Testis (tissue), 3 donors: ENCODE measurements around the gene SERPINA1. TPM values are rescaled to one million over a fixed set of nuclear protein-coding genes. Genes with fewer than 3 reads are reported as not detected.

ENCODE experiments used
- DNase-seq: peaks from one replicate; pipeline ENCODE4 v3.0.0-alpha.2; 2019
- H3K27ac ChIP-seq, 2 donors: fragments of 200-600 bp; sonication (generic); one replicate each; pipeline ENCODE4 v1.5.1; 2019
- H3K27me3 ChIP-seq: fragments of 200-600 bp; sonication (generic); one replicate; pipeline ENCODE4 v1.5.1; 2019
- H3K36me3 ChIP-seq: fragments of 200-600 bp; sonication (generic); one replicate; pipeline ENCODE4 v1.5.1; 2017; ENCODE audit warnings: low read depth; ENCODE audit errors: missing control alignments
- H3K4me1 ChIP-seq: fragments of 200-600 bp; sonication (generic); one replicate; pipeline ENCODE4 v1.5.1; 2019
- H3K4me3 ChIP-seq, 2 donors: fragments of 200-600 bp; sonication (generic); one replicate each; pipeline ENCODE4 v1.5.1; 2017 to 2019
- H3K9me3 ChIP-seq: fragments of 200-600 bp; sonication (generic); one replicate; pipeline ENCODE4 v1.5.1; 2017
- POLR2A ChIP-seq: fragments of 450-650 bp; IDR thresholded peaks from one replicate; pipeline ENCODE4 v1.6.1; 2017; ENCODE audit warnings: antibody characterized with exemption, mild to moderate bottlenecking, moderate library complexity
- WGBS, 2 donors: methylation state at CpG; one replicate each; pipeline ENCODE4 v1.1.5; 2018; 5-methylcytosine and 5-hydroxymethylcytosine counted together
- intact Hi-C: fragments of 100-400 bp; cut with DNase I; formaldehyde crosslinking; loops from one replicate; pipeline ENCODE4 v1.15.1; 2023; ENCODE audit warnings: low total_unique reads
- polyA plus RNA-seq: library from polyadenylated mRNA; stranded (reverse); fragments of 350-450 nt; fragmentation: Illumina TruSeq; extraction: RNeasy Lipid Tissue Mini Kit (QIAGEN cat#74804); gene quantifications from one replicate; pipeline ENCODE4 v1.2.3, GENCODE V29; 2014; ENCODE audit warnings: low read depth, low replicate concordance; ENCODE audit not compliant: insufficient read depth
- total RNA-seq, 2 donors: library from RNA; depleted of rRNA; stranded (reverse); fragments of >200 nt; gene quantifications; one replicate each; pipeline ENCODE4 v1.2.3, GENCODE V29; 2016
- TF ChIP-seq, protein P1 (sequence below), 3 experiments: fragments of 450-650 bp in 2 of 3; fragments of 200-600 bp in 1 of 3; sonication (generic) in 1 of 3; IDR thresholded peaks; one replicate each; pipeline ENCODE4 v1.5.1; 2016 to 2019; ENCODE audit warnings: antibody characterized with exemption in 3 of 3, mild to moderate bottlenecking in 2 of 3, moderate library complexity in 1 of 3

SERPINA1 gene
- total and polyA plus RNA-seq, 3 donors from 2014 or later = 1.0 to 123 (median 2.2) TPM

DNA sequence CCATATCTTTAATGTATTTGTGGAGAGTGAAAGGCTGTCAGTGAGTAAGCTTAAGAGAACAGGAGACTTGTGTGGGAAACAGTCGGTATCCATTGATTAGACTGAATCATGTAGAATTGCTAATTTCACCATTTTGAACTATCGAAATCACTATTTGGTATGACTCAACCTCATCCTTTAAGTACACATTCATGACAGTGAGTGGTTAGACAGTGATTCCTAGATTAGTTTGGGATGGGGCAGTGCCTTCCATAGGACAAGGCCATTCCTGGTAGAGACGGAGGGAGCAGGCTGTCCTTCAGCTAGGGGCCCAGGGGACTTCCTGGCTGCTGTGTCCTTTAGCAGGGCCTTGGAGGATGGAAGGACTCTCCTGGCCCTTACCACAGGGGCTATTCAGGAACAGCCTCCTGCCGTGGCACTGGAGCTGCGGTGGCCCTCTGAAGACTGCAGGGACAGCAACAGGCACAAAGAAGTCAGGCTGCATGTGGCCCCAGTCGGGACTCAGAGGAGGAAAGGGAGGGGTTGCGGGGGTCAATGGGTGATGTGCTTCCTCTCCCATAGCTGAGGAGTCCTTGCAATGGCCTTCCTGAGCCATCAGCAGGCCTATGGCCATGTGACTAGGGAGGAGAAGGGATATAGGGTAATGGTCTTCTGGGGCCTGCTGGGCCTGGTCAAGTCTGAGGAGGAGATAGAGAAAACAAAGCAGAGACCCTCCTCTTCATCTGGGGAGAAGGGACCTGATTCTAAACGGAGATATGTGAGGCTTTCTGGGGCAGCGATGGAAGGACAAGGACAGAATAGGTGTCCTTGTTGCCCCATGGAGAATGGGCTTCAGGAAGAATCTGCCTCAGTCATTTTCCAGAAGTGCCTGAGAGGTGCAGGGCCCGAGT lies 11.2 kb downstream of the SERPINA1 start:
- H3K4me3 ChIP-seq = no peak overlapping the region
- no peak overlapping the region for H3K27ac ChIP-seq
- intact Hi-C loops = no loop called here
- WGBS, 2 donors = 86 to 91% methylated on average over 9 to 10 of the region's 10 CpGs
- no peak for DNase-seq
- no peaks in the 10 kb centered on the region for H3K4me1 ChIP-seq
- no peaks in the 10 kb centered on the region for H3K36me3 ChIP-seq
- no peaks in the 10 kb centered on the region for H3K27me3 ChIP-seq
- TF ChIP-seq, protein P1, sequence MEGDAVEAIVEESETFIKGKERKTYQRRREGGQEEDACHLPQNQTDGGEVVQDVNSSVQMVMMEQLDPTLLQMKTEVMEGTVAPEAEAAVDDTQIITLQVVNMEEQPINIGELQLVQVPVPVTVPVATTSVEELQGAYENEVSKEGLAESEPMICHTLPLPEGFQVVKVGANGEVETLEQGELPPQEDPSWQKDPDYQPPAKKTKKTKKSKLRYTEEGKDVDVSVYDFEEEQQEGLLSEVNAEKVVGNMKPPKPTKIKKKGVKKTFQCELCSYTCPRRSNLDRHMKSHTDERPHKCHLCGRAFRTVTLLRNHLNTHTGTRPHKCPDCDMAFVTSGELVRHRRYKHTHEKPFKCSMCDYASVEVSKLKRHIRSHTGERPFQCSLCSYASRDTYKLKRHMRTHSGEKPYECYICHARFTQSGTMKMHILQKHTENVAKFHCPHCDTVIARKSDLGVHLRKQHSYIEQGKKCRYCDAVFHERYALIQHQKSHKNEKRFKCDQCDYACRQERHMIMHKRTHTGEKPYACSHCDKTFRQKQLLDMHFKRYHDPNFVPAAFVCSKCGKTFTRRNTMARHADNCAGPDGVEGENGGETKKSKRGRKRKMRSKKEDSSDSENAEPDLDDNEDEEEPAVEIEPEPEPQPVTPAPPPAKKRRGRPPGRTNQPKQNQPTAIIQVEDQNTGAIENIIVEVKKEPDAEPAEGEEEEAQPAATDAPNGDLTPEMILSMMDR (IDR thresholded peaks at IDR 0.05) = no peak
- no peak for TF ChIP-seq POLR2A
- no peaks in the 10 kb centered on the region for H3K9me3 ChIP-seq

DNA sequence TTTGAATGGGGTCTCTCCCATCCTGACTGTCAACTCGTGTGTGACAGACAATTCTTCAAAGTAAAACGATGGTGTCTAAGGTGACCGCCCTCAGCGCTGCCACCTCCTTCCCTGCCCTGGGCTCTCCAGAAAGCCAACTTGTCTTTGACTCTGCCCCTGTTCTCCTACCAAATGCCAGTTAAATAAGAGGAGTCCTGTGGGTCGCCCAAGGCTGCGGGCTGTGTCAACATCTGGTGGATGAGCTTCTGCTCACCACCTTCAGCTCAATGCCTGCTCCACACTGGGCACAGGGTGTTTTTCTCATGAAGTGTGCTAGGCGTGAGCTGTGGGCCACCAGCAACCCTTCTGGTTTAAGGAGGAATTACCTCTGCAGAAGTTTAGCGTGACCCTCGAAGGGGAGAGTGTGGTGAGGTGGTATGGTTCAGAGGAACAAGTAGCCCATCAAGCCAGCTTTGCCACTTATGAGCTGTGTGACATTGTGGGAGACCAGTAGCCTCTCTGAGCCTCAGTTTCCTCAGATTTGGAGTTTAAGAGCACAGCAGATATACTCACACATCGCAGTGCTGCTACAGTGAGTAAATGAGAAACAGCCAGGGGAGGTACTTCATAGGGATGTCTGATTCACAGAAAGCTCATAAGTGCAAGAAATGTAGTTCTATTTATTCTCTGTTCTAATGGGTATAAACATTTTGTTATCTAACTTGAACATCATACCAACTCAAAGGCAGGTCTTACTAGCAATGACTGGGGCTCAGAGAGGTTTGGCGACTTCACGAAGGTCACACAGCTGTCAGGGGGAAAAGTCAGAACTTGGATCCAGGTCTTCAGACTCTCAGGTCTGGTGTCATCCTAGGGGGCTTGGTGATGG lies 12.1 kb downstream of the SERPINA1 start:
- intact Hi-C loops = no loop called here
- no peak for DNase-seq
- 87 to 95% methylated on average over 12 of the region's 12 CpGs for WGBS, 2 donors

DNA sequence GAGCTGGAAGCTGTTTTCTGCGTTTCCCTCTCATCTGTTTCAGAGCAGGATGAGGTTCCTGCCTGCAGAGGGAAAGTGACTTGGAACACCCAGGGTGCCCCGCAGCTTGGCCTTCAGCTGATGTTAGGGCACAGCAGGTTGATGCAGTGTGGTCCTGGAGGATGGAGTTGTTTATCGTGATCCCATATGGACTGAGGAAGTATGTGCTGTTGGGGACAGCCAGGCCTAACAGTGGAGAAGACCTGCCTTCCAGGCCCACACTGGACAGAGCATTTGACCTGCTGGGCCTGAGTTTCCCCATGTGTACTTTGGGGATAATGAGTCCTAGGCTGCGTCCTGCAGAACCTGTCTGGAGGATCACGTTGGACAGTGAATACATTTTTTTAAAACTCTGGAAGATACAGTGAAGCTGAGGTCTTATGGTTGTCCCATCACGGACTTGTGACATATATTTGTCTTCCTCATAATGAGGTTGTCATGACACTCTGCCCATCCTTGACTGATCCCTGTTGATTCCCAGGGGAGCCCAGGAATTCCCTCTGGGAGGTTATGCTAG lies 12.8 kb downstream of the SERPINA1 start:
- no peaks in the 10 kb centered on the region for H3K27me3 ChIP-seq
- 61 to 79% methylated on average over 4 to 6 of the region's 6 CpGs for WGBS, 2 donors
- TF ChIP-seq, protein P1 (IDR thresholded peaks at IDR 0.05) = no peak
- no peak for TF ChIP-seq POLR2A
- no peak for DNase-seq
- H3K9me3 ChIP-seq = no peaks in the 10 kb centered on the region
- H3K27ac ChIP-seq = no peak overlapping the region
- H3K4me3 ChIP-seq = no peak overlapping the region
- intact Hi-C loops = no loop called here
- H3K36me3 ChIP-seq = no peaks in the 10 kb centered on the region
- no peaks in the 10 kb centered on the region for H3K4me1 ChIP-seq

More for the DNA sequence above, 12.1 kb downstream of the SERPINA1 start:
- Histone ChIP-seq H3K36me3 (no peaks in the 10 kb centered on the region), H3K27ac (no peak overlapping the region), H3K27me3 (no peaks in the 10 kb centered on the region), H3K9me3 (no peaks in the 10 kb centered on the region), H3K4me1 (no peaks in the 10 kb centered on the region), H3K4me3 (no peak overlapping the region)
- TF ChIP-seq POLR2A = no peak
- TF ChIP-seq, protein P1 (IDR thresholded peaks at IDR 0.05) = no peak

DNA sequence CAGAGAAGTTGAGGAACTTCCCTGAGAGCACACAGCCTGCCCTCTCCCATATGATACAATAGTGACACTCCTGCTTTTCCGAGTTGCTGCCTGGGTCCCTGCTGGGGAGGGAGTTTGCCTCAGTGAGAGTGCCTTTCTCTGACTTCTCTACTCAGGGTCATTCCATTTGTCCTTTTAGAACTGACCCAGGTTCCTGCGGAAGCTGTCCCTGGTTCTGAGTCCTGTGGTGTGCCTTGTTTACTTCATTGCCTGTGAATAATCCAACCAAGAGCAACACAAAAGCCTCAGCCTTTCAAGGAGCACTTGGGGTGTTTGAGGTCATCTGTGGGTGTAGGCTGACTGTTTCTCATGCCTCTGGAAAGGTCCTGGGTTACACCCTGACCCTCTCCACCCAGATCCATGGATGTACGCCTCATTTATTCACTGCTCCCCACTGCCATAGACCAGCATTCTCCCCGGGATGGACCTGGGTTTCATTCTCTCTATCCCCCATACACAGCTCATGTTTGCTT lies 13.6 kb downstream of the SERPINA1 start:
- WGBS, 2 donors = 75 to 88% methylated on average over 4 of the region's 4 CpGs
- no peak overlapping the region for H3K4me3 ChIP-seq
- H3K9me3 ChIP-seq = no peaks in the 10 kb centered on the region
- no peaks in the 10 kb centered on the region for H3K27me3 ChIP-seq
- H3K4me1 ChIP-seq = no peaks in the 10 kb centered on the region
- TF ChIP-seq POLR2A = no peak
- TF ChIP-seq, protein P1 (IDR thresholded peaks at IDR 0.05) = no peak
- intact Hi-C loops = no loop called here
- H3K36me3 ChIP-seq = no peaks in the 10 kb centered on the region
- no peak overlapping the region for H3K27ac ChIP-seq
- no peak for DNase-seq
